KOPT-K1 (cell line): ENCODE measurements around the gene ZNG1A.
"Not testable (repeated sequence)": the region's sequence is repeated elsewhere in the genome, so short reads cannot be mapped to it uniquely, and the experiment has no call there.

ENCODE experiments used
- H3K27ac ChIP-seq: fragments of 200-600 bp; sonication (generic); 2 replicates; pipeline ENCODE4 v1.5.1; 2016; ENCODE audit warnings: antibody characterized with exemption, mild to moderate bottlenecking, low read depth, low read length; ENCODE audit not compliant: poor library complexity, severe bottlenecking
- H3K36me3 ChIP-seq: fragments of 200-600 bp; sonication (generic); 2 replicates; pipeline ENCODE4 v1.5.1; 2017; ENCODE audit warnings: antibody characterized with exemption, mild to moderate bottlenecking, low read length, moderate library complexity; ENCODE audit not compliant: insufficient read depth
- H3K9me3 ChIP-seq: fragments of 200-600 bp; sonication (generic); 2 replicates; pipeline ENCODE4 v1.5.1; 2017; ENCODE audit warnings: antibody characterized with exemption, low read length, mild to moderate bottlenecking; ENCODE audit not compliant: insufficient read depth, poor library complexity, severe bottlenecking

The ZNG1A gene

DNA sequence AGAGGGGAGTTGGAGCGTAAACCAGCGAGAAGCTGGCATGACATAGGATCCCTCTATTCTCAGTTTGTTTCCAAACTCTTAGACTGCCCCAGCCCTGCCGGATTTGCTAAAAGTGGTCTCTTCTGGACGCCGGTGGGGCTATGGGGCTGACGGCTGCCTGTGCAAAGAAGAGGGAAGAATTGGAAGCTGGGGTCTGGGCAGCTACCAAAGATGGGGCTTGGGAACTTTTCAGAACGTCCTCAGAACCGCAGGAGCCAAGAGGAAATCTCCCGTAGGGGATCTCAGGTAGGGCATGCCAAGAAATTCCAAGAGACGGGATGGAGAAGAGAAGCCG is 63.8 kb downstream of the ZNG1A start:
- H3K27ac ChIP-seq, H3K36me3 ChIP-seq: not testable (repeated sequence)
- H3K9me3 ChIP-seq: peaks cover 29% of the 10 kb centered on the region

DNA sequence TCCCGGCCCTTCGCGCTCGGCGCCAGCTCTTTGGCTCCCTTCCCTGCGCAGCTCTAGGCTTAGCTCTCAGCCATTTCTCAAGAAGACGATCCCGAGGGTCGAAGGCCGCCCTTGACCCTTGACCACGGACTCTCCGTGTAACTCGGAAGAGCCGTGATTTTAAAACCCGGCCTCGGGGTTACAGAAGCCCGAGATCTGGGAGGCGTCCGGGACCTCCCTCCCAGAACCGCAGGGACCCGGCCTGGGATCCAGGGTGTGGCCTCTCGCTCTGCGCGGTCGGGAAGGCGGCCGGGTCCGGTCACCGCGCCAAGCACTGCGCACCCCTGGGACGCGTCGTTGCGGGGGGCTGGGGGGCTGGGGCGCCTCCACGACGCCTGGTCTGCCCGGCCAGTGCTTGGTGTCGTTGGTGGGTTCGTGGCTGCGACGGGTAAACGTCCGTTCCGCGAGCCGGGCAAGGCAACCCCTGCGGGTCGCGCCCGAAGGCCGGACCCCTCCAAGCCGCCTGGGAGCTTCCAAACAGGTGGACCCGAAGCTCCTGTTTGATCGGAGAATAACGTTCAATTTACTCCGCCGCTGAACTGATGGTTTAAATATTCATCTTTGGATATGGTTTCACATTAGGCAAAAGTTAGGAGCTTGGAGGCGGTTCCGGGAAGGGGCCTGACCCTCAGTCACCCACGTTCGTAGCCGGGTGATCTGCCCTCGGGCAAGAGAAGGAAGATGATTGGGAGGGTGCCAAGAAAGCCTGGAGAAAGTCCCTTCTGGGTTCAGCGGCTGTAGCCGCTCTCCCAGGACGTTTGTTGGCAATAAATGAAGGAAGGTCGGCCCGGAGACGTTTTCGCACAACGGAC is 64.4 kb downstream of the ZNG1A start:
- not testable (repeated sequence) for H3K36me3 ChIP-seq, H3K27ac ChIP-seq
- H3K9me3 ChIP-seq: peaks cover 29% of the 10 kb centered on the region

DNA sequence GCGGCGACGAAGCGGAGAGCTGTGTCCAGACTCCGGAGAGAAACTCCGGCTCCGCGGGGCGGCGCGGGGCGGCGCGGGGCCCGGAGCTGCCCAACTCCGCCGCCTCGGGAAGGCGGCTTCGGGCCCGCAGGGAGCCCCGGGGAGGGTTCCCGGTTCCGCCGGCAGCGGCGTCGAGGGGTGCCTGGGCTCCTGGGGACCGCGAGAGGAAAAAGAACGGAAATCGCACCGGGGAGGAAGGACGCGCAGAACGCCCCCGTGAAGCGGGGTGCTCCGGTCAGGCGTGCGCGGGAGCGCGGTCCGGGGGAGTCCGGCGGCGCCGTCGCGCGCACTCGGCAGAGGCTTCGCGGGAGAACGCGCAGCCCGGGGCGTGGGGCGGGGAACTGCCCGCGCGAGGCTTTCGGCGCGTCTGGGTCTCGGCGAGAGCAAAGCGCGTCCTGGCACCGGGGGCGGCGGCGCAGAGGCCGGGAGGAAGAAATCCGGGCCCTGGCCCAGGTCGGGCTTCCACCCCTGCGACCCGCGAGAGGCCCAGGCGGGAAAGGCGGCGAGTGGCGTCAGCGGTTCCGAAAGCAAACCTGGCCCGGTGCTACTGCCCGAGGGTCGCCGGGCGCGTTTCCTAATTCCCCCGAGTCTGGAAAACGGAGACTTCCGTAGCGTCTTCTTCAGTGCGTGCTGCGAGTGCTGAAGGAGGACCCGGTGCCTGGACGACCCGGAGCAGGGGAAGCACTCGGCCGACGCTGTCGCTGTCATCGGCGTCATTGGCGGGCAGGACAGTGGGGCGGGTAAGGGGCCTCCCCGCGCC is 65.2 kb downstream of the ZNG1A start:
- peaks cover 29% of the 10 kb centered on the region for H3K9me3 ChIP-seq
- H3K36me3 ChIP-seq, H3K27ac ChIP-seq: not testable (repeated sequence)

DNA sequence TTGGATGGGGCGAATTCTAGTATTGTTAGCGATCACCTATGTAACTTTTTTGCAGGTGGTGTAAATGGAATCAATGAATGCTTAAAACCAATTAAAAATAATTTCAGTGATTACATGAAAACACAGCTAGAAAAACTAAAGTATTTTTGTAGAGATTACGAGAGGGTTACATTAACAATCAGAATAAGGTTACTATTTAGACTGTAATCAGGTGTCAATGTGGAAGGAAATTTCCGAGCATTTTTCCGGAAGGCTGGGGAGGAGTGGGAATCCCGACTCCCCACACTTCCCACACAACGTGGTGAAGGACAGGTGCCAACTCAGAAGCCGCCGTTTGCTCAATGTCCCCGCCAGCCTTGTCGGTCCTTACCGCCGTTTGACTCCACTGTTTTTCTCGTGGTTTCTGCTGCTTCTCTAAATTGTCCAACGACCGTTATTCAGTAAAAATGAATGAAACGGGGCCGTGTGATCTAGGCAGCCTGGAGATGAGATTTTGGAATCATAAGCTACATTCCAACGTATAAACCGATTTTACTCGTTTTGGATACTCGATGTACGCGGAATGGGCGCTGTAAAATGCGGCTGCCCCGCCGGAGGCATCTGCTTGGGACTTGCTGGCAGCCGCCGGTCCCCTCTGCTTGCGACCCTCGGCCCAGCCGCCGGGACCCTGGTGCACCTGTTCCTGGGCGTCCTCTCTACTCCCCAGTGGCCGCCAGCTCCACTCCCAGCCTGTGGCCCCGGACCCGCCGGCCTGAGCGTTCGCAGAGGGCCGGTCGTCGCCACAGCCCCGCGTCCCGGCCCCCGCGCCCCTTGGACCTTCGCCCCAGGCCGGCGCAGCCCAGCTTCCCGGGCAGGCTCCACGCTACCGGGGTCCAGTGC is 66.0 kb downstream of the ZNG1A start:
- not testable (repeated sequence) for H3K36me3 ChIP-seq, H3K27ac ChIP-seq
- H3K9me3 ChIP-seq: peaks cover 29% of the 10 kb centered on the region

DNA sequence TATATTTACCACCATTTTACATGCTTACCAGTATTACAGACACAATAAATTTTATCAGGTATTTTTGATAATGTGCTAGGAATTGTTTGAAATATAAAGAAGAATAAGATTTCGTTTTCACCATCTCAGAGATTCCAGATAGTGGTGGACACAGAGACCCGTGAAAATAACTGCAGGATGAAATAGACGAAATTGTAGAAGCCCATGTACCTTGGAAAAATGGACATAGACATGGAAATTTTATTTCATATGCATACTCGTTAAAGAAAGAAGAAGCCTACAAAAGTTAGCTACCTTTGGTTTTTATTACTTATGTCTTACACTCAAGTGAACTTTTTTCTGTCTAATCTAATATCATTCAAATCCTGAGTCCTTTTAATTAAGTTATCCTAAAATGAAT is 68.2 kb downstream of the ZNG1A start:
- not testable (repeated sequence) for H3K36me3 ChIP-seq, H3K27ac ChIP-seq
- peaks cover 29% of the 10 kb centered on the region for H3K9me3 ChIP-seq

DNA sequence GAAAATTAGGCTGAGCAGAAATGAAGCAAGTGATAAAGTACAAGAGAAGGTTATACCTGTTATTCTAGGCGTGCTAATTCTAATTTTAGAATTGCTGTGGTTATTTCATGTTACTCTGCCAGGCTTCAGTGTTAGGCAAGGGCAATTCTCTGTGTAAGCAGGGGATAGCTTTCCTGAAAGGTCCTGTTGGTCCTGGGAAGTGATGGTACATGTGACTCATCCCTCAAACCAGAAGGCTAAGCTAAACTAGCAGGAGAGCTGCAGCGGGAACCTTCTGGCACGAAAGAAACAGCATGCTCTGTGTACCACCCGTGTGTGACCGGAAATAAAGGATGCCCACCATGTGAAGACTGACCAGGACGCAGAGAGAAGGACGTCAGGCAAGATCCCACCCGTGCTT is 69.3 kb downstream of the ZNG1A start:
- not testable (repeated sequence) for H3K36me3 ChIP-seq, H3K27ac ChIP-seq
- H3K9me3 ChIP-seq: peaks cover 21% of the 10 kb centered on the region

DNA sequence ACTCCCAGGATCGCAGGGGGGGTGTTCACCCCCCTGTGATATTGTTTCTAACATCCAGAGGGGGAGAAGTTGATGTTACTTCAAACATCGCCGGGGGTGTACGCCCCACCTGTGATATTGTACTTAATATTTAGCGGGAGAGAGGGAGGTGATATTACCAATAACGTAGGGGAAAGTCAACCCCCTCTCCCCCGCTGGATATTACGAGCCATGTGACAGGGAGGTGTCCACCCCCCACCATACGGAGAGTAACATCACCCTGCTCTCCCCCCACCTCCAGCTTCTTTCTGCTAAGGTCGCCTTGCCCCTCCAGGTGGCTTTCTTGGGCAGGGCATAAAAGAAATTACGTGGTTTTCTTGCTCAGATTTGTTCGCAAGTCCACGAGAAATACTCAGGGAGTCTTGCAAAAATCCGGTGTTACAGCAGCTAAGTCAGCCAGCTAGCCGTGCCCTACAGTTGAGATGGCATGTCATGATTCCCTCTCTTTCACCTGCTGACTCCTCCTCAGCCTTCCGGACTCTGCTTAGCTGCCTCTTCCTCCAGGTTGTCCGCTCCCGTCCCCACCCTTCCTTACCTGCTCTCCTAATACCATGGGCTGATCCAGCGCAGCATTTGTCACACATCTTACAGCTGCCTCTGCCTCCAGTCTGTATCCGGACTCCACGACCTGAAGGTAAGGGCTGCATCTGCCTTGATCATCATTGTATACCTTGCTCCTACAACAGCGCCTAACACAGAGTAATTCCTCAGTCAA is 69.9 kb downstream of the ZNG1A start:
- peaks cover 15% of the 10 kb centered on the region for H3K9me3 ChIP-seq
- not testable (repeated sequence) for H3K27ac ChIP-seq, H3K36me3 ChIP-seq

DNA sequence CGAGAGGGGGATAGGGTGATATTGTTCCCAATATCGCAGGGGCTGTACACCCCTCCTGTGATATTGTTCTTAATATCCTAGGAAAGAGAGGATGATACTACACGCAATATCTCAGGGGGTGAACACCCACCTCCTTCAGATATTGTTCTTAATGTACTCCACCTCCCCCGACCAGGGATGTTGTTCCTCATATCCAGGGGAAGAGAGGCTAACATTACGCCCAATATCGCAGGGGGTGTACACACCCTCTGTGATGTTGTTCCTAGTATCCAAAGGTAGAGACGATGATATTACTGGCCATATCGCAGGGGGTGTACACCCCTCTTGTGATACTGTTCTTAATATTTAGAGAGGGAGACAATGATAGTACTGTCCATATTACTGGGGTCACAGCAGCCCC is 72.9 kb downstream of the ZNG1A start:
- not testable (repeated sequence) for H3K27ac ChIP-seq, H3K36me3 ChIP-seq, H3K9me3 ChIP-seq

DNA sequence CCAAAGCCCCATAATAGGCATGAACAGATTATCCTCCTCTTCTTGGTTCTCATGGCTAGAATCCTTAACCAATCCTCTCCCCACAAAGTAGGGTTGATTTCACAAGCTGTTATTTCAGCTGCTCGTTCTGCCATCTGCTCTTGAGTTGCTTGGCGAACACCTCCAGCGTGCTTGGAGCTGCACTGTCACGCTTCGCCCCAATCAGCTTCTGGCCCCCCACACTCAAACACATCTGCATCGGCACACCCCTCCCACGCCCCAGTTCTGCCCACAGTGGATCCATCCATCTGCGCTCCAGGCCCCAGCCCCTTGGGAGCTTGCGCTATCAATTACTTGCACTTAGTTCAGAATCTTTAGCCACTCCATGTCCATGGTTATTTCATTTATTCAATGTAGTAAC is 78.4 kb downstream of the ZNG1A start:
- not testable (repeated sequence) for H3K9me3 ChIP-seq, H3K36me3 ChIP-seq, H3K27ac ChIP-seq

DNA sequence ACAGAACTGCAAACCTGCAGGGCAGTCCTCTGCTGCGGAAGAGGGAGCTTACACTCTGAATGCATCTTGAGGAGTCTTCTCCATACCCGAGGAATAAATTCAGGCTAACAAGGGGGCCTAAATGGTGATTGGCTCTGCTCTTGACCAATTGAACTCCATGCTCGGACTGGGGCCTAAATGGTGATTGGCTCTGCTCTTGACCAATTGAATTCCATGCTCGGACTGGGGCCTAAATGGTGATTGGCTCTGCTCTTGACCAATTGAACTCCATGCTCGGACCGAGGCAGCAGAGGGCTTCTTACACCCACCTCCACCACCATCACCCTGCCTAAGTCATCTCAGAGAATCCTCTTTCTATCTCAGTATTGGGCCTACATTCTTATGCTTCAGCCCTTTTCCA is 79.0 kb downstream of the ZNG1A start:
- H3K36me3 ChIP-seq, H3K9me3 ChIP-seq, H3K27ac ChIP-seq: not testable (repeated sequence)

DNA sequence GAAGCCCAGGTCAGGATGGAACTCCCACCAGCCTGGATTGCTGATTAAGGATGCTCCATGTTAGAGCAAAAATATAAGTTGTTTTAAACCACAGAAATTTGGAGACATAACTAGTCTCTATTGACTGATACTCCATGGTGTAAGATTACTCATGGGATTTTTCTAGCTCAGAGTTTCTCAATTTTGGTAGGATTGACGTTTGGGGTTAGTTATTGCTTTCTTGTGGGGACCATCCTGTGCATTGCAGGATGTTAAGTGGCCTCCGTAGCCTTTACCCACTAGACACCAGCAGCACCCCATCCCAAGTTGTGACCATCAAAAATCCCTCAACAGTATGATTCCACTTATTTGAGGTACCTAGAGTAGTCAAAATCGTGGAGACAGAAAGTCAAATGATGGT is 80.1 kb downstream of the ZNG1A start:
- H3K9me3 ChIP-seq, H3K36me3 ChIP-seq, H3K27ac ChIP-seq: not testable (repeated sequence)

DNA sequence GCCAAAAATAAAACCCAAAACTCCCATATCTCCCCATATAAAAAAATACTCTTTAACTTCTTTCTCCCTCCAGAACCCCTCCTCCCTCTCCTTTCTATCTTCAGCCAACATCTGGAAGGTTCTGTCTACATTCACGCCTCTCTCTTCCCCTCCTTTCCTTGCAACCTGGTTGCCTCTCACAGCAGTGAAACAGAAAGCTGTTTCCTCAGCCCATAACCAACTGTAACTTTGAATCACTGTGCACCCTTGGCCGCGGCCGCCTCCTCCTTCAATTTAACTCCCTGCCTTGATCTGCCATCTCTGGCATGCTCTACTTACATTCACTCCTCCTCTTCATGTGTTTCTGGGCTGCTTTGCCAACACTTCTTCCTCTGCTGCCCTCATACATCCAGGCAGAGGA is 83.9 kb downstream of the ZNG1A start:
- H3K9me3 ChIP-seq, H3K27ac ChIP-seq, H3K36me3 ChIP-seq: not testable (repeated sequence)

DNA sequence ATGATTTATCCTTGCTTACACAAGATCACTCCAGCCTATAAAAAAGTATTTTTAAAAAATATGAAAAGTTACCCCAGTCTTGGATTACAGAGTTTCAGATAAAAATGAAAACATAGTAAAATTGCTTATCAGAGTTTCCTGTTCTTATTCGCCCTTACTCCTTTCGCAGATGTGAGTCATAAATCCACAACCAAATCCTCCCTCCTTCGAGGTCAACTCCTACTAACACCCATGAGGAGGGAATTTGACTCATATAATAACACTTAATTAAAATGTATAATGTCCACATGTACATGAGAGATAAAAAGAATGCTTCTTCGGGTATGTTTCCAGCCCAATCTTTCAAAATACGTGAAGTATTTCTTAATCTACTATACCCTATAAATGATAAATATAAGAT is 84.5 kb downstream of the ZNG1A start:
- H3K27ac ChIP-seq, H3K36me3 ChIP-seq, H3K9me3 ChIP-seq: not testable (repeated sequence)

DNA sequence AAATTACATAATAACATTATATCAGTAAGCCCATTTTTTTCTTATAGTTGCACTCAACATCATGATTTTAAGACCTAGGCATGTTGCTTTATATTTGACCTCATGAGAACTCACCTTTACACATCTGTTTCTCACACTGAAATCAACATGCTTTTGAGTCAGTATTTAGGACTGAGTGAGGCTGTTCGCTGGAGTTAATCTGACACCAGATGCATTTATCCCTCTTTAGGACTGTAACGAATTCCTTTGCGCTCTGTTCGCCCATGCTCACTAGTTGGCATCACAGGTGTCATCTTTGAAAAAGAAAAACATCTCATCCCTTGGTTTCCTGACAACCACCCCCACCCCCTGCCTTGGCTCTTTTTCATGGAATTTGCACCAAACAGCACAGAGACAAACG is 84.9 kb downstream of the ZNG1A start:
- H3K36me3 ChIP-seq, H3K27ac ChIP-seq: not testable (repeated sequence)

DNA sequence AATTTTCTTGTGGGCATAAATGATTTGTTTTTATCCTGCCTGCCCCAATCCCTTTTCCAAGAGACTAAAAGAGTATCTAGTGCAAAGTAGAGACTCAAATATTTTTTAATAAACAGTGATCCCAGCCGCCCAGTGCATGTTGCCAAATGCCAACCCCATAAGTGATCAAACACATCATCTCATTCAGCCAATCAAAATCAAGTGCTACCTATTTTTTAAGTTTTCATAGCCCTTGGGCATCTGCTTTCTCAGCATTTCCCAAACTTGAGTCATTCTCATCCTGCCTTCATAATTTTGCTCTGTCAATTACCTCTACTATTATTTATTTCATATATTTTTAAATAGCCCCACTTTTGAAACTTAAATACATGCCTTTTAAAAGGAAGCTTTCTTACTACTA is 88.0 kb downstream of the ZNG1A start:
- not testable (repeated sequence) for H3K9me3 ChIP-seq, H3K36me3 ChIP-seq

More for the DNA sequence above, 84.9 kb downstream of the ZNG1A start:
- H3K9me3 ChIP-seq: not testable (repeated sequence)

More for the DNA sequence above, 88.0 kb downstream of the ZNG1A start:
- H3K27ac ChIP-seq: not testable (repeated sequence)
